Activated B cell treated with CpG ODN at 0.5 μM for 24 hours (primary cell): ENCODE results near the gene B4GALNT1. TPM values are rescaled to one million over a fixed set of nuclear protein-coding genes. Genes with fewer than 3 reads are reported as not detected.

Experiments
- ATAC-seq: fragments of 200-7000 bp; cut with Tn5 transposase; one replicate; pipeline ENCODE4 v1.10.0; 2021; ENCODE audit warnings: low read depth, mild to moderate bottlenecking, moderate library complexity
- CTCF ChIA-PET: fragments of 350-600 bp; sonication (Branson Sonifier 250); formaldehyde crosslinking; loops from one replicate; lab custom pipeline; 2021; ENCODE audit warnings: antibody characterized with exemption; lab: Charles Lee
- POLR2A ChIA-PET: fragments of 350-600 bp; sonication (Branson Sonifier 250); formaldehyde crosslinking; loops from one replicate; lab custom pipeline; 2021; ENCODE audit warnings: antibody characterized with exemption; lab: Charles Lee
- DNase-seq: peaks from one replicate; pipeline ENCODE4 v3.0.0; 2022
- H3K27ac Mint-ChIP-seq: one replicate; pipeline ENCODE4 v1.8.0; 2020; ENCODE audit warnings: mixed read lengths
- H3K27me3 Mint-ChIP-seq: one replicate; pipeline ENCODE4 v1.8.0; 2021; ENCODE audit warnings: mixed read lengths
- H3K36me3 Mint-ChIP-seq: one replicate; pipeline ENCODE4 v1.8.0; 2021; ENCODE audit warnings: low read depth, mixed read lengths
- H3K4me1 Mint-ChIP-seq: one replicate; pipeline ENCODE4 v1.8.0; 2021; ENCODE audit warnings: mixed read lengths
- H3K4me3 Mint-ChIP-seq: one replicate; pipeline ENCODE4 v1.8.0; 2020; ENCODE audit warnings: mild to moderate bottlenecking, mixed read lengths
- H3K9me3 Mint-ChIP-seq: one replicate; pipeline ENCODE4 v1.8.0; 2020; ENCODE audit warnings: mixed read lengths
- CTCF ChIP-seq: fragments of 200-600 bp; IDR thresholded peaks from one replicate; pipeline ENCODE4 v1.8.0; 2022; ENCODE audit warnings: antibody characterized with exemption, mild to moderate bottlenecking
- intact Hi-C: fragments of 100-400 bp; cut with micrococcal nuclease; formaldehyde crosslinking; loops from one replicate; pipeline ENCODE4 v1.15.1; 2024
- total RNA-seq: library from RNA; stranded (reverse); gene quantifications from 2 replicates; pipeline ENCODE4 v1.2.3, GENCODE V29; 2022

The B4GALNT1 gene
- total RNA-seq, 1 donor from 2014 or later, result 0.31 TPM

GRCh38 chr12:57621497-57622292 is 11.3 kb downstream of the B4GALNT1 start:
- Mint-ChIP-seq H3K4me1 (peaks cover 35% of the 10 kb centered on the region), H3K4me3 (peak overlapping the region; percentile 77), H3K27ac (no peak overlapping the region), H3K27me3 (peaks cover 82% of the 10 kb centered on the region), H3K9me3 (no peaks in the 10 kb centered on the region), H3K36me3 (no peaks in the 10 kb centered on the region)
- intact Hi-C loops, result loop anchor here (1.0 to 10.0 kb wide), 7 partner anchors 10 to 397 kb away; partner anchors contain the start of genes ARHGEF25, GLI1, MBD6 and SHMT2
- ChIA-PET POLR2A (interaction anchor here (0.6 to 2.5 kb wide), 4 partner anchors 11 to 122 kb away, joined by 3 to 14 read pairs (median 4); partner anchors contain the start of genes B4GALNT1 and DDIT3), CTCF (interaction anchor here (0.8 to 8.4 kb wide), 10 partner anchors 7 to 163 kb away, joined by 3 to 126 read pairs (median 6); partner anchors contain the start of genes B4GALNT1 and GLI1)
- peak; percentile 64 for DNase-seq
- TF ChIP-seq CTCF, result no peak
- ATAC-seq, result peak; percentile 75

GRCh38 chr12:57620936-57621496 is 12.0 kb downstream of the B4GALNT1 start:
- no peak for ATAC-seq
- CTCF ChIA-PET, result interaction anchor here (0.9 to 8.4 kb wide), 6 partner anchors 9 to 162 kb away, joined by 3 to 126 read pairs (median 5); partner anchors contain the start of genes B4GALNT1 and GLI1

GRCh38 chr12:57620245-57620935 is 12.6 kb downstream of the B4GALNT1 start:
- peaks cover 38% of the 10 kb centered on the region for H3K4me1 Mint-ChIP-seq
- peak overlapping the region; percentile 77 for H3K4me3 Mint-ChIP-seq
- peaks cover 69% of the 10 kb centered on the region for H3K27me3 Mint-ChIP-seq
- ATAC-seq (no peak), DNase-seq (no peak)
- TF ChIP-seq CTCF, result no peak
- intact Hi-C loops, result loop anchor here (10.0 kb wide), 1 partner anchor 396 kb away; the partner anchor contains the start of gene SHMT2
- no peaks in the 10 kb centered on the region for H3K9me3 Mint-ChIP-seq
- no peaks in the 10 kb centered on the region for H3K36me3 Mint-ChIP-seq
- no peak overlapping the region for H3K27ac Mint-ChIP-seq
- POLR2A ChIA-PET, result interaction anchor here (0.6 to 2.5 kb wide), 3 partner anchors 37 to 133 kb away, joined by 3 to 14 read pairs (median 8); no protein-coding TSS in a partner anchor
- CTCF ChIA-PET, result interaction anchor here (0.9 to 8.4 kb wide), 6 partner anchors 8 to 162 kb away, joined by 3 to 126 read pairs (median 5); partner anchors contain the start of genes B4GALNT1 and GLI1

More at GRCh38 chr12:57620936-57621496, 12.0 kb downstream of the B4GALNT1 start:
- POLR2A ChIA-PET, result interaction anchor here (0.6 to 2.5 kb wide), 5 partner anchors 12 to 134 kb away, joined by 3 to 14 read pairs (median 6); partner anchors contain the start of genes B4GALNT1 and DDIT3
- peaks cover 75% of the 10 kb centered on the region for H3K27me3 Mint-ChIP-seq
- no peak for TF ChIP-seq CTCF
- no peaks in the 10 kb centered on the region for H3K9me3 Mint-ChIP-seq
- peak; percentile 40 for DNase-seq
- H3K4me3 Mint-ChIP-seq, result peak overlapping the region; percentile 77
- H3K27ac Mint-ChIP-seq, result no peak overlapping the region
- intact Hi-C loops, result loop anchor here (1.0 to 10.0 kb wide), 7 partner anchors 10 to 396 kb away; partner anchors contain the start of genes ARHGEF25, GLI1, MBD6 and SHMT2
- peaks cover 35% of the 10 kb centered on the region for H3K4me1 Mint-ChIP-seq
- H3K36me3 Mint-ChIP-seq, result no peaks in the 10 kb centered on the region

GRCh38 chr12:57619434-57620244 is 13.4 kb downstream of the B4GALNT1 start:
- ATAC-seq (no peak), DNase-seq (peak; percentile 19)
- intact Hi-C loops, result loop anchor here (10.0 kb wide), 1 partner anchor 395 kb away; the partner anchor contains the start of gene SHMT2
- Mint-ChIP-seq H3K4me3 (peak overlapping the region; percentile 15), H3K27me3 (peaks cover 61% of the 10 kb centered on the region), H3K27ac (no peak overlapping the region), H3K36me3 (no peaks in the 10 kb centered on the region), H3K9me3 (no peaks in the 10 kb centered on the region), H3K4me1 (peaks cover 46% of the 10 kb centered on the region)
- CTCF ChIA-PET, result interaction anchor here (2.5 to 8.4 kb wide), 2 partner anchors 37 to 161 kb away, joined by 13 to 126 read pairs; partner anchors contain the start of gene GLI1
- TF ChIP-seq CTCF, result no peak
- POLR2A ChIA-PET, result interaction anchor here (2.5 kb wide), 1 partner anchor 36 kb away, joined by 14 read pairs; no protein-coding TSS in a partner anchor
